ENCODE measurements around the gene FOXN3.
A peak's percentile ranks its signal among the peaks of the same experiment; 100 is the strongest.

FOXN3 gene

GRCh38 chr14:89340200-89341181 lies 76.5 kb downstream of the FOXN3 start:
- Mint-ChIP-seq H3K27ac (peak overlapping the region; percentile 64), H3K4me3 (no peak overlapping the region), H3K4me1 (ENCODE audit: low read depth) (peaks cover 64% of the 10 kb centered on the region), H3K9me3 (no peaks in the 10 kb centered on the region), H3K36me3 (ENCODE audit: low read depth) (peaks cover 55% of the 10 kb centered on the region), H3K27me3 (no peaks in the 10 kb centered on the region)
- no peak for DNase-seq

GRCh38 chr14:89339579-89339978 lies 77.5 kb downstream of the FOXN3 start:
- Mint-ChIP-seq H3K4me3 (no peak overlapping the region), H3K9me3 (no peaks in the 10 kb centered on the region), H3K36me3 (ENCODE audit: low read depth) (peaks cover 51% of the 10 kb centered on the region), H3K4me1 (ENCODE audit: low read depth) (peaks cover 60% of the 10 kb centered on the region), H3K27me3 (no peaks in the 10 kb centered on the region), H3K27ac (peak overlapping the region; percentile 64)
- DNase-seq = no peak

- Mint-ChIP-seq H3K27ac (peak overlapping the region; percentile 64), H3K9me3 (no peaks in the 10 kb centered on the region), H3K27me3 (no peaks in the 10 kb centered on the region), H3K4me1 (ENCODE audit: low read depth) (peaks cover 59% of the 10 kb centered on the region), H3K36me3 (ENCODE audit: low read depth) (peaks cover 47% of the 10 kb centered on the region), H3K4me3 (no peak overlapping the region)
- DNase-seq = no peak
Measured at GRCh38 chr14:89339158-89339557, 77.9 kb downstream of the FOXN3 start.

GRCh38 chr14:89336338-89336737 lies 80.7 kb downstream of the FOXN3 start:
- no peak for DNase-seq
- H3K27ac Mint-ChIP-seq = peak overlapping the region; percentile 41
- no peak overlapping the region for H3K4me3 Mint-ChIP-seq
- H3K36me3 Mint-ChIP-seq (ENCODE audit: low read depth) = peaks cover 42% of the 10 kb centered on the region
- peaks cover 56% of the 10 kb centered on the region for H3K4me1 Mint-ChIP-seq (ENCODE audit: low read depth)
- H3K27me3 Mint-ChIP-seq = no peaks in the 10 kb centered on the region
- no peaks in the 10 kb centered on the region for H3K9me3 Mint-ChIP-seq

GRCh38 chr14:89332031-89332430 lies 85.0 kb downstream of the FOXN3 start:
- Mint-ChIP-seq H3K36me3 (ENCODE audit: low read depth) (peaks cover 36% of the 10 kb centered on the region), H3K9me3 (no peaks in the 10 kb centered on the region), H3K27ac (no peak overlapping the region), H3K27me3 (no peaks in the 10 kb centered on the region), H3K4me1 (ENCODE audit: low read depth) (peaks cover 56% of the 10 kb centered on the region), H3K4me3 (no peak overlapping the region)
- no peak for DNase-seq

- no peaks in the 10 kb centered on the region for H3K27me3 Mint-ChIP-seq
- H3K36me3 Mint-ChIP-seq (ENCODE audit: low read depth) = peaks cover 39% of the 10 kb centered on the region
- peaks cover 54% of the 10 kb centered on the region for H3K4me1 Mint-ChIP-seq (ENCODE audit: low read depth)
- no peak for DNase-seq
- H3K9me3 Mint-ChIP-seq = no peaks in the 10 kb centered on the region
- H3K4me3 Mint-ChIP-seq = no peak overlapping the region
- no peak overlapping the region for H3K27ac Mint-ChIP-seq
Measured at GRCh38 chr14:89331398-89331797, 85.6 kb downstream of the FOXN3 start.

- peaks cover 59% of the 10 kb centered on the region for H3K4me1 Mint-ChIP-seq (ENCODE audit: low read depth)
Measured at GRCh38 chr14:89330236-89331002, 86.6 kb downstream of the FOXN3 start.

GRCh38 chr14:89327771-89328212 lies 89.2 kb downstream of the FOXN3 start:
- peaks cover 2% of the 10 kb centered on the region for H3K9me3 Mint-ChIP-seq
- no peak for DNase-seq
- no peak overlapping the region for H3K4me3 Mint-ChIP-seq
- H3K27ac Mint-ChIP-seq = no peak overlapping the region
- peaks cover 69% of the 10 kb centered on the region for H3K4me1 Mint-ChIP-seq (ENCODE audit: low read depth)
- peaks cover 50% of the 10 kb centered on the region for H3K36me3 Mint-ChIP-seq (ENCODE audit: low read depth)
- H3K27me3 Mint-ChIP-seq = no peaks in the 10 kb centered on the region

More at GRCh38 chr14:89330236-89331002, 86.6 kb downstream of the FOXN3 start:
- no peaks in the 10 kb centered on the region for H3K27me3 Mint-ChIP-seq
- DNase-seq = no peak
- peaks cover under 1% of the 10 kb centered on the region for H3K9me3 Mint-ChIP-seq
- no peak overlapping the region for H3K27ac Mint-ChIP-seq
- H3K36me3 Mint-ChIP-seq (ENCODE audit: low read depth) = peaks cover 49% of the 10 kb centered on the region
- H3K4me3 Mint-ChIP-seq = no peak overlapping the region

GRCh38 chr14:89325959-89326358 lies 91.1 kb downstream of the FOXN3 start:
- peaks cover 50% of the 10 kb centered on the region for H3K36me3 Mint-ChIP-seq (ENCODE audit: low read depth)
- H3K9me3 Mint-ChIP-seq = peaks cover 5% of the 10 kb centered on the region
- H3K27me3 Mint-ChIP-seq = no peaks in the 10 kb centered on the region
- no peak for DNase-seq
- H3K27ac Mint-ChIP-seq = no peak overlapping the region
- H3K4me1 Mint-ChIP-seq (ENCODE audit: low read depth) = peaks cover 68% of the 10 kb centered on the region
- H3K4me3 Mint-ChIP-seq = no peak overlapping the region

GRCh38 chr14:89325299-89325883 lies 91.6 kb downstream of the FOXN3 start:
- no peak for DNase-seq
- H3K4me3 Mint-ChIP-seq = no peak overlapping the region
- H3K36me3 Mint-ChIP-seq (ENCODE audit: low read depth) = peaks cover 54% of the 10 kb centered on the region
- no peaks in the 10 kb centered on the region for H3K27me3 Mint-ChIP-seq
- H3K27ac Mint-ChIP-seq = peak overlapping the region; percentile 27
- H3K4me1 Mint-ChIP-seq (ENCODE audit: low read depth) = peaks cover 70% of the 10 kb centered on the region
- peaks cover 5% of the 10 kb centered on the region for H3K9me3 Mint-ChIP-seq

GRCh38 chr14:89324501-89325298 lies 92.3 kb downstream of the FOXN3 start:
- DNase-seq = no peak
- H3K27me3 Mint-ChIP-seq = no peaks in the 10 kb centered on the region
- peaks cover 68% of the 10 kb centered on the region for H3K4me1 Mint-ChIP-seq (ENCODE audit: low read depth)
- no peak overlapping the region for H3K27ac Mint-ChIP-seq
- no peak overlapping the region for H3K4me3 Mint-ChIP-seq
- peaks cover 54% of the 10 kb centered on the region for H3K36me3 Mint-ChIP-seq (ENCODE audit: low read depth)
- H3K9me3 Mint-ChIP-seq = peaks cover 5% of the 10 kb centered on the region

- Mint-ChIP-seq H3K4me3 (no peak overlapping the region), H3K27ac (no peak overlapping the region), H3K27me3 (no peaks in the 10 kb centered on the region), H3K36me3 (ENCODE audit: low read depth) (peaks cover 62% of the 10 kb centered on the region), H3K4me1 (ENCODE audit: low read depth) (peaks cover 72% of the 10 kb centered on the region), H3K9me3 (peaks cover 5% of the 10 kb centered on the region)
- DNase-seq = no peak
Measured at GRCh38 chr14:89320381-89321000, 96.5 kb downstream of the FOXN3 start.

- no peak for DNase-seq
- H3K4me3 Mint-ChIP-seq = no peak overlapping the region
- peaks cover 3% of the 10 kb centered on the region for H3K9me3 Mint-ChIP-seq
- H3K27me3 Mint-ChIP-seq = no peaks in the 10 kb centered on the region
- peaks cover 72% of the 10 kb centered on the region for H3K4me1 Mint-ChIP-seq (ENCODE audit: low read depth)
- peaks cover 67% of the 10 kb centered on the region for H3K36me3 Mint-ChIP-seq (ENCODE audit: low read depth)
- H3K27ac Mint-ChIP-seq = no peak overlapping the region
Measured at GRCh38 chr14:89319687-89320086, 97.3 kb downstream of the FOXN3 start.

Data from activated T-cell treated with anti-CD3 and anti-CD28 coated beads, Interleukin-2, amount 50 U/mL, for 24 hours (primary cell).